GM12878 (cell line): Measurements from ENCODE around the gene SSR1. TPM values are rescaled to one million over a fixed set of nuclear protein-coding genes. Genes with fewer than 3 reads are reported as not detected.
A peak's percentile ranks its signal among the peaks of the same experiment; 100 is the strongest.

Experiments
- ATF3 ChIP-seq: IDR thresholded peaks from 2 replicates; pipeline ENCODE4 v1.6.1; 2011; ENCODE audit warnings: low read depth, mild to moderate bottlenecking, low read length, moderate library complexity, borderline replicate concordance; ENCODE audit errors: extremely low read depth
- ATF7 ChIP-seq: fragments of 450-650 bp; IDR thresholded peaks from 2 replicates; pipeline ENCODE4 v1.6.1; 2016; ENCODE audit warnings: low read depth, mild to moderate bottlenecking
- BMI1 ChIP-seq: fragments of 450-650 bp; IDR thresholded peaks from 2 replicates; pipeline ENCODE4 v1.6.1; 2016; ENCODE audit warnings: mild to moderate bottlenecking, moderate library complexity, borderline replicate concordance
- CHD1 ChIP-seq: IDR thresholded peaks from 2 replicates; pipeline ENCODE4 v1.6.1; 2012; ENCODE audit warnings: low read depth, low read length, improper control_type of control experiment
- CREM ChIP-seq: IDR thresholded peaks from 2 replicates; pipeline ENCODE4 v1.6.1; 2014; ENCODE audit warnings: antibody characterized with exemption, low read depth
- EED ChIP-seq: sonication (generic); IDR thresholded peaks from 2 replicates; pipeline ENCODE4 v1.6.1; 2016; ENCODE audit warnings: antibody characterized with exemption, low read depth
- HDAC6 ChIP-seq: fragments of 200-600 bp; sonication (generic); IDR thresholded peaks from one replicate; pipeline ENCODE4 v1.8.0; 2017; ENCODE audit warnings: antibody characterized with exemption; ENCODE audit not compliant: unreplicated experiment
- IKZF1 ChIP-seq: fragments of 450-650 bp; conservative IDR thresholded peaks from 2 replicates; pipeline ENCODE4 v1.6.1; 2017; ENCODE audit warnings: antibody characterized with exemption, mild to moderate bottlenecking
- KDM1A ChIP-seq: fragments of 200-600 bp; sonication (generic); IDR thresholded peaks from 2 replicates; pipeline ENCODE4 v1.6.1; 2016; ENCODE audit warnings: borderline replicate concordance
- PBX3 ChIP-seq: IDR thresholded peaks from 2 replicates; pipeline ENCODE4 v1.6.1; 2011; ENCODE audit warnings: mild to moderate bottlenecking, low read depth, low read length, moderate library complexity; ENCODE audit not compliant: insufficient replicate concordance
- POLR2AphosphoS2 ChIP-seq: IDR thresholded peaks from 2 replicates; pipeline ENCODE4 v1.6.1; 2011; ENCODE audit warnings: low read depth, mild to moderate bottlenecking, low read length, improper control_type of control experiment, moderate library complexity
- RBBP5 ChIP-seq: fragments of 200-600 bp; sonication (generic); conservative IDR thresholded peaks from 2 replicates; pipeline ENCODE4 v1.6.1; 2016
- RELB ChIP-seq: fragments of 450-650 bp; IDR thresholded peaks from 2 replicates; pipeline ENCODE4 v1.6.1; 2017; ENCODE audit warnings: low read depth, mild to moderate bottlenecking, moderate library complexity
- SIX5 ChIP-seq: IDR thresholded peaks from 2 replicates; pipeline ENCODE4 v1.6.1; 2011; ENCODE audit warnings: mild to moderate bottlenecking, low read depth, low read length, moderate library complexity; ENCODE audit not compliant: severe bottlenecking
- SREBF2 ChIP-seq: IDR thresholded peaks from 2 replicates; pipeline ENCODE4 v1.6.1; 2012; ENCODE audit warnings: mild to moderate bottlenecking, low read length
- TARDBP ChIP-seq: IDR thresholded peaks from 2 replicates; pipeline ENCODE4 v1.6.1; 2016; ENCODE audit warnings: borderline replicate concordance
- ZNF217 ChIP-seq: fragments of 450-650 bp; IDR thresholded peaks from 2 replicates; pipeline ENCODE4 v1.6.1; 2017; ENCODE audit warnings: antibody characterized with exemption, mild to moderate bottlenecking
- ZNF274 ChIP-seq: IDR thresholded peaks from one replicate; pipeline ENCODE4 v1.8.0; 2011; ENCODE audit not compliant: insufficient read length, insufficient read depth
- ZNF687 ChIP-seq: fragments of 450-650 bp; IDR thresholded peaks from 2 replicates; pipeline ENCODE4 v1.6.1; 2017; ENCODE audit warnings: mild to moderate bottlenecking, moderate library complexity
- ZZZ3 ChIP-seq: IDR thresholded peaks from 2 replicates; pipeline ENCODE4 v1.6.1; 2011; ENCODE audit warnings: low read depth; ENCODE audit not compliant: control insufficient read depth, insufficient read length
- polyA plus RNA-seq, 11 experiments: library from polyadenylated mRNA; depleted of rRNA in 4 of 11; unstranded in 6 of 11; stranded (reverse) in 5 of 11; fragments of >200 nt; fragmentation: Nextera tagmentation in 4 of 11; fragmentation: Illumina TruSeq in 1 of 11; extraction: Ambion mirVana in 4 of 11; extraction: Trizol in 1 of 11; gene quantifications; 1 replicate in 1 of 11; 2 replicates in 10 of 11; pipeline versions ENCODE4 v1.2.1 to v1.2.3, GENCODE V29; 2011 to 2016; ENCODE audit warnings: inconsistent platforms in 2 of 11, missing spikeins in 2 of 11, low read depth in 1 of 11
- total RNA-seq, 4 experiments: library from RNA; depleted of rRNA in 3 of 4; stranded (reverse); fragments of >200 nt in 3 of 4; fragmentation: Illumina TruSeq in 1 of 4; extraction: Trizol in 1 of 4; gene quantifications; 2 replicates each; pipeline versions ENCODE4 v1.2.1 to v1.2.3, GENCODE V29; 2013 to 2021
- TF ChIP-seq, protein P1 (sequence below): IDR thresholded peaks from 2 replicates; pipeline ENCODE4 v1.6.1; 2011; ENCODE audit warnings: low read depth, low read length, improper control_type of control experiment, borderline replicate concordance
- TF ChIP-seq, protein P2 (sequence below): IDR thresholded peaks from 2 replicates; pipeline ENCODE4 v1.6.1; 2012; ENCODE audit warnings: low read length, inconsistent platforms

SSR1 gene
- total and polyA plus RNA-seq, 10 of the 15 experiments (the other 5 are each of a cell fraction or from before 2014, with no cell fraction given), result 42.0 to 209 (median 128) TPM

GRCh38 chr6:7238900-7239589, 74.0 kb downstream of the SSR1 start (continued):
- TF ChIP-seq IKZF1, result peak; percentile 51
- TF ChIP-seq POLR2AphosphoS2, result no peak
- TF ChIP-seq PBX3, result no peak
- no peak for TF ChIP-seq ZNF217
- TF ChIP-seq CHD1, result no peak
- no peak for TF ChIP-seq ZNF274
- TF ChIP-seq, protein P1, sequence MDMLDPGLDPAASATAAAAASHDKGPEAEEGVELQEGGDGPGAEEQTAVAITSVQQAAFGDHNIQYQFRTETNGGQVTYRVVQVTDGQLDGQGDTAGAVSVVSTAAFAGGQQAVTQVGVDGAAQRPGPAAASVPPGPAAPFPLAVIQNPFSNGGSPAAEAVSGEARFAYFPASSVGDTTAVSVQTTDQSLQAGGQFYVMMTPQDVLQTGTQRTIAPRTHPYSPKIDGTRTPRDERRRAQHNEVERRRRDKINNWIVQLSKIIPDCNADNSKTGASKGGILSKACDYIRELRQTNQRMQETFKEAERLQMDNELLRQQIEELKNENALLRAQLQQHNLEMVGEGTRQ, result peak; percentile 55
- TF ChIP-seq ZZZ3, result no peak
- TF ChIP-seq ATF3, result no peak
- TF ChIP-seq KDM1A, result no peak
- TF ChIP-seq ZNF687, result peak; percentile 49; the same call in 1 of the 2 replicates
- no peak for TF ChIP-seq SIX5
- TF ChIP-seq SREBF2, result no peak
- TF ChIP-seq EED, result no peak
- TF ChIP-seq HDAC6, result no peak
- no peak for TF ChIP-seq RBBP5
- TF ChIP-seq RELB, result no peak
- TF ChIP-seq, protein P2, sequence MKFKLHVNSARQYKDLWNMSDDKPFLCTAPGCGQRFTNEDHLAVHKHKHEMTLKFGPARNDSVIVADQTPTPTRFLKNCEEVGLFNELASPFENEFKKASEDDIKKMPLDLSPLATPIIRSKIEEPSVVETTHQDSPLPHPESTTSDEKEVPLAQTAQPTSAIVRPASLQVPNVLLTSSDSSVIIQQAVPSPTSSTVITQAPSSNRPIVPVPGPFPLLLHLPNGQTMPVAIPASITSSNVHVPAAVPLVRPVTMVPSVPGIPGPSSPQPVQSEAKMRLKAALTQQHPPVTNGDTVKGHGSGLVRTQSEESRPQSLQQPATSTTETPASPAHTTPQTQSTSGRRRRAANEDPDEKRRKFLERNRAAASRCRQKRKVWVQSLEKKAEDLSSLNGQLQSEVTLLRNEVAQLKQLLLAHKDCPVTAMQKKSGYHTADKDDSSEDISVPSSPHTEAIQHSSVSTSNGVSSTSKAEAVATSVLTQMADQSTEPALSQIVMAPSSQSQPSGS, result no peak
- TF ChIP-seq TARDBP, result no peak
- TF ChIP-seq CREM, result no peak; the same call in 1 of the 2 replicates
- TF ChIP-seq ATF7, result 0 out of 2 replicates have a peak, but pooled peaks have one; percentile 45
- TF ChIP-seq BMI1, result no peak
